CD4-positive, alpha-beta T cell treated with Interleukin-10 for 1 hour (primary cell): ENCODE data around the gene SLC22A1.
"Not testable (repeated sequence)": the region's sequence is repeated elsewhere in the genome, so short reads cannot be mapped to it uniquely, and the experiment has no call there.

Experiments used
- DNase-seq: peaks from one replicate; pipeline ENCODE4 v3.0.0-alpha.2; 2020

The SLC22A1 gene

GRCh38 chr6:160121558-160121957 lies at the start of gene SLC22A1:
Gene SLC22A1, plus strand, starts transcription at chr6:160121815. Its CDS starts 121 bp downstream, at chr6:160121936.
- no peak for DNase-seq

GRCh38 chr6:160073272-160073671 lies 48.3 kb upstream of the SLC22A1 start:
- DNase-seq = no peak

- DNase-seq = no peak
These were observed 45.6 kb upstream of the SLC22A1 start for GRCh38 chr6:160076009-160076408.

GRCh38 chr6:160077024-160077423 lies 44.6 kb upstream of the SLC22A1 start:
- no peak for DNase-seq

- no peak for DNase-seq
These were observed 44.1 kb upstream of the SLC22A1 start for GRCh38 chr6:160077526-160077925.

GRCh38 chr6:160078883-160079685 lies 42.5 kb upstream of the SLC22A1 start:
- no peak for DNase-seq

GRCh38 chr6:160079686-160080043 lies 42.0 kb upstream of the SLC22A1 start:
- DNase-seq = no peak

- no peak for DNase-seq
These were observed 41.5 kb upstream of the SLC22A1 start for GRCh38 chr6:160080097-160080496.

- DNase-seq = no peak
These were observed 40.2 kb upstream of the SLC22A1 start for GRCh38 chr6:160081398-160081797.

- DNase-seq = no peak
These were observed 39.0 kb upstream of the SLC22A1 start for GRCh38 chr6:160082627-160083026.

- no peak for DNase-seq
These were observed 37.3 kb upstream of the SLC22A1 start for GRCh38 chr6:160084198-160084776.

- no peak for DNase-seq
These were observed 36.4 kb upstream of the SLC22A1 start for GRCh38 chr6:160085226-160085625.

- DNase-seq = no peak
These were observed 35.7 kb upstream of the SLC22A1 start for GRCh38 chr6:160085713-160086505.

- no peak for DNase-seq
These were observed 34.9 kb upstream of the SLC22A1 start for GRCh38 chr6:160086754-160087153.

GRCh38 chr6:160088069-160088783 lies 33.4 kb upstream of the SLC22A1 start:
- no peak for DNase-seq

- DNase-seq = no peak
These were observed 32.7 kb upstream of the SLC22A1 start for GRCh38 chr6:160088784-160089533.

GRCh38 chr6:160089534-160089897 lies 32.1 kb upstream of the SLC22A1 start:
- DNase-seq = no peak

GRCh38 chr6:160090442-160091239 lies 31.0 kb upstream of the SLC22A1 start:
- DNase-seq = not testable (repeated sequence)

- DNase-seq = not testable (repeated sequence)
These were observed 29.4 kb upstream of the SLC22A1 start for GRCh38 chr6:160092176-160092575.

- no peak for DNase-seq
These were observed 29.0 kb upstream of the SLC22A1 start for GRCh38 chr6:160092602-160093001.

GRCh38 chr6:160093061-160093460 lies 28.6 kb upstream of the SLC22A1 start:
- no peak for DNase-seq

GRCh38 chr6:160093946-160094345 lies 27.7 kb upstream of the SLC22A1 start:
- no peak for DNase-seq
